A549 (cell line): Measurements from ENCODE around the gene ETV3L. TPM values are rescaled to one million over a fixed set of nuclear protein-coding genes. Genes with fewer than 3 reads are reported as not detected.

ENCODE experiments used
- ATAC-seq, 2 experiments: fragments of 200-7000 bp in 1 of 2; fragments of >200 bp in 1 of 2; cut with Nextera tagmentation in 1 of 2; cut with Tn5 transposase in 1 of 2; 3 replicates each; pipeline versions ENCODE4 v1.8.0 to v1.9.1; 2018 to 2020; ENCODE audit warnings: mild to moderate bottlenecking in 1 of 2, moderate library complexity in 1 of 2
- CTCF ChIA-PET: fragments of 300-600 bp; sonication (Branson Sonifier 250); formaldehyde crosslinking; extraction: SDS; loops from one replicate; lab custom pipeline; 2021; ENCODE audit warnings: antibody characterized with exemption, inconsistent platforms; lab: Yijun Ruan, JAX
- POLR2A ChIA-PET: fragments of 350-600 bp; formaldehyde crosslinking; extraction: SDS; loops from one replicate; lab custom pipeline; 2021; ENCODE audit warnings: antibody characterized with exemption, inconsistent platforms; lab: Yijun Ruan, JAX
- DNase-seq, 2 experiments: peaks; one replicate each; pipeline versions ENCODE4 v3.0.0 to v3.0.0-alpha.2; 2011 to 2016; ENCODE audit warnings: low read depth in 1 of 2, low spot score in 1 of 2
- FAIRE-seq: peaks from 2 replicates; lab custom pipeline; 2011; peaks lifted over from hg19 to GRCh38; lab: Jason Lieb, UNC
- H3K27ac ChIP-seq, 2 experiments: fragments of >200 bp; sonication (Bioruptor Twin); formaldehyde crosslinking; 3 replicates each; pipeline ENCODE4 v1.5.1; 2016 to 2017
- H3K4me1 ChIP-seq: fragments of >200 bp; sonication (Bioruptor Twin); formaldehyde crosslinking; 3 replicates; pipeline ENCODE4 v1.6.1; 2016
- H3K4me2 ChIP-seq: fragments of >200 bp; sonication (Bioruptor Twin); formaldehyde crosslinking; 3 replicates; pipeline ENCODE4 v1.6.1; 2016
- H3K4me3 ChIP-seq: fragments of >200 bp; sonication (Bioruptor Twin); formaldehyde crosslinking; 3 replicates; pipeline ENCODE4 v1.5.1; 2016
- H3K9me3 ChIP-seq: fragments of >200 bp; sonication (Bioruptor Twin); formaldehyde crosslinking; 3 replicates; pipeline ENCODE4 v1.6.1; 2016
- BHLHE40 ChIP-seq: IDR thresholded peaks from 2 replicates; pipeline ENCODE4 v1.6.1; 2012; ENCODE audit warnings: low read depth, low read length, inconsistent platforms
- CBX8 ChIP-seq: fragments of 200-600 bp; sonication (generic); IDR thresholded peaks from 2 replicates; pipeline ENCODE4 v1.6.1; 2016
- CEBPB ChIP-seq, 2 experiments: fragments of >200 bp in 1 of 2; sonication (Bioruptor Twin) in 1 of 2; formaldehyde crosslinking in 1 of 2; IDR thresholded peaks; 2 replicates each; pipeline ENCODE4 v1.6.1; 2012 to 2016
- CHD4 ChIP-seq: fragments of 200-600 bp; sonication (generic); IDR thresholded peaks from 2 replicates; pipeline ENCODE4 v1.6.1; 2016; ENCODE audit warnings: antibody characterized with exemption, mild to moderate bottlenecking, borderline replicate concordance
- CTCF ChIP-seq: fragments of >200 bp; sonication (Bioruptor Twin); formaldehyde crosslinking; IDR thresholded peaks from 3 replicates; pipeline ENCODE4 v1.5.1; 2016
- EP300 ChIP-seq, 2 experiments: fragments of >200 bp; sonication (Bioruptor Twin); formaldehyde crosslinking; IDR thresholded peaks; 2 replicates in 1 of 2; 3 replicates in 1 of 2; pipeline ENCODE4 v1.6.1; 2016 to 2017
- FOSB ChIP-seq: fragments of 250-450 bp; sonication (Bioruptor Pico); IDR thresholded peaks from 2 replicates; pipeline ENCODE4 v1.5.0; 2020; ENCODE audit warnings: mild to moderate bottlenecking, moderate library complexity
- HES2 ChIP-seq: fragments of >200 bp; sonication (Bioruptor Twin); formaldehyde crosslinking; IDR thresholded peaks from 2 replicates; pipeline ENCODE4 v1.6.1; 2016
- HMGXB4 ChIP-seq: fragments of 250-450 bp; sonication (Bioruptor Pico); IDR thresholded peaks from 2 replicates; pipeline ENCODE4 v1.5.0; 2021; ENCODE audit warnings: mild to moderate bottlenecking, moderate library complexity, borderline replicate concordance
- HOXA7 ChIP-seq: fragments of 250-450 bp; sonication (Bioruptor Pico); IDR thresholded peaks from 2 replicates; pipeline ENCODE4 v1.5.0; 2020; ENCODE audit warnings: mild to moderate bottlenecking, moderate library complexity
- JUN ChIP-seq, 2 experiments: fragments of >200 bp; sonication (Bioruptor Twin); formaldehyde crosslinking; IDR thresholded peaks; 2 replicates in 1 of 2; 3 replicates in 1 of 2; pipeline ENCODE4 v1.6.1; 2016 to 2017
- MAX ChIP-seq: IDR thresholded peaks from 2 replicates; pipeline ENCODE4 v1.6.1; 2012
- PHF8 ChIP-seq: fragments of 200-600 bp; sonication (generic); IDR thresholded peaks from 2 replicates; pipeline ENCODE4 v1.6.1; 2016; ENCODE audit warnings: low read depth, mild to moderate bottlenecking, antibody characterized with exemption, moderate library complexity, borderline replicate concordance
- RAD21 ChIP-seq, 2 experiments: fragments of >200 bp in 1 of 2; sonication (Bioruptor Twin) in 1 of 2; formaldehyde crosslinking in 1 of 2; IDR thresholded peaks in 1 of 2; conservative IDR thresholded peaks in 1 of 2; 2 replicates in 1 of 2; 3 replicates in 1 of 2; pipeline ENCODE4 v1.6.1; 2012 to 2018; ENCODE audit warnings: inconsistent platforms in 1 of 2
- RFX5 ChIP-seq: fragments of 450-650 bp; IDR thresholded peaks from 2 replicates; pipeline ENCODE4 v1.7.1; 2014; ENCODE audit warnings: antibody characterized with exemption, mild to moderate bottlenecking, moderate library complexity
- SMC3 ChIP-seq: fragments of >200 bp; sonication (Bioruptor Twin); formaldehyde crosslinking; IDR thresholded peaks from 3 replicates; pipeline ENCODE4 v1.6.1; 2018; ENCODE audit warnings: inconsistent platforms
- TFCP2L1 ChIP-seq: fragments of 250-450 bp; sonication (Bioruptor Pico); IDR thresholded peaks from 2 replicates; pipeline ENCODE4 v1.5.0; 2021; ENCODE audit warnings: mild to moderate bottlenecking
- USF2 ChIP-seq: fragments of 450-650 bp; IDR thresholded peaks from 2 replicates; pipeline ENCODE4 v1.6.1; 2014; ENCODE audit warnings: antibody characterized with exemption
- ZNF302 ChIP-seq: fragments of 250-450 bp; sonication (Bioruptor Pico); IDR thresholded peaks from 2 replicates; pipeline ENCODE4 v1.9.0; 2021; ENCODE audit warnings: inconsistent platforms, mild to moderate bottlenecking, moderate library complexity
- ZSCAN20 ChIP-seq: fragments of 250-450 bp; sonication (Bioruptor Pico); IDR thresholded peaks from 2 replicates; pipeline ENCODE4 v1.8.0; 2022; ENCODE audit warnings: mild to moderate bottlenecking, moderate library complexity
- WGBS: methylation state at CpG from one replicate; pipeline ENCODE4 v1.1.6; 2017; ENCODE audit errors: missing lambda C conversion rate; 5-methylcytosine and 5-hydroxymethylcytosine counted together
- polyA plus RNA-seq, 4 experiments: library from polyadenylated mRNA; depleted of rRNA in 3 of 4; stranded (reverse); fragments of >200 nt; fragmentation: RNase III in 1 of 4; extraction: RNeasy Plus Mini Kit Qiagen cat#74134 plus additional on column Dnase treatment in 1 of 4; gene quantifications; 2 replicates in 3 of 4; 3 replicates in 1 of 4; pipeline ENCODE4 v1.2.3, GENCODE V29; 2011 to 2017

ETV3L gene
- polyA plus RNA-seq, 2 of the 4 experiments (the other 2 are of a cell fraction) = not detected

- Histone ChIP-seq H3K27ac (no peak overlapping the region), H3K4me1 (peaks cover 3% of the 10 kb centered on the region), H3K4me3 (no peak overlapping the region), H3K9me3 (no peaks in the 10 kb centered on the region), H3K4me2 (no peak overlapping the region)
- FAIRE-seq (no peak), DNase-seq (no peak), ATAC-seq (no peak)
- TF ChIP-seq TFCP2L1 (CRISPR knock-in tag) = no peak
- TF ChIP-seq CBX8 = no peak
- no peak for TF ChIP-seq MAX
- TF ChIP-seq RAD21 (conservative IDR thresholded peaks at IDR 0.05 in 1 of 2, IDR thresholded peaks at IDR 0.05 in 1 of 2) = no peak
- TF ChIP-seq FOSB = no peak
- TF ChIP-seq CEBPB (IDR thresholded peaks at IDR 0.05) = no peak
- TF ChIP-seq CHD4 = no peak
- no peak for TF ChIP-seq HES2
- no peak for TF ChIP-seq EP300 (IDR thresholded peaks at IDR 0.05)
- TF ChIP-seq ZNF302 (CRISPR knock-in tag) = no peak
- no peak for TF ChIP-seq BHLHE40
- TF ChIP-seq RFX5 = no peak
- CTCF ChIA-PET = interaction anchor here (5.2 to 6.3 kb wide), 2 partner anchors 13 to 52 kb away, joined by 30 to 51 read pairs; no protein-coding TSS in a partner anchor
- 64% methylated on average over 3 of the region's 3 CpGs for WGBS
- POLR2A ChIA-PET = no interaction called here
Observed at GRCh38 chr1:157142765-157143423, 43.3 kb upstream of the ETV3L start.

GRCh38 chr1:157142201-157142600 is 42.6 kb upstream of the ETV3L start:
- H3K9me3 ChIP-seq = no peaks in the 10 kb centered on the region
- no peak overlapping the region for H3K27ac ChIP-seq
- 45% methylated on average over 2 of the region's 2 CpGs for WGBS
- no peak overlapping the region for H3K4me2 ChIP-seq
- ChIA-PET CTCF (interaction anchor here (0.8 to 6.3 kb wide), 3 partner anchors 13 to 52 kb away, joined by 4 to 51 read pairs (median 30); no protein-coding TSS in a partner anchor), POLR2A (no interaction called here)
- ATAC-seq = no peak
- no peaks in the 10 kb centered on the region for H3K4me1 ChIP-seq
- TF ChIP-seq CTCF = no peak
- TF ChIP-seq ZSCAN20 = no peak
- TF ChIP-seq HMGXB4 (CRISPR knock-in tag) = no peak
- no peak for TF ChIP-seq SMC3
- no peak for TF ChIP-seq JUN (IDR thresholded peaks at IDR 0.05)
- no peak for TF ChIP-seq HOXA7
- no peak overlapping the region for H3K4me3 ChIP-seq
- no peak for FAIRE-seq
- DNase-seq = no peak

- no peak overlapping the region for H3K27ac ChIP-seq
- FAIRE-seq (no peak), DNase-seq (no peak), ATAC-seq (no peak)
- no peak overlapping the region for H3K4me2 ChIP-seq
- peaks cover 8% of the 10 kb centered on the region for H3K4me1 ChIP-seq
- 88% methylated on average over 4 of the region's 4 CpGs for WGBS
- TF ChIP-seq USF2 (no peak), PHF8 (no peak)
- ChIA-PET CTCF (interaction anchor here (0.6 to 6.3 kb wide), 7 partner anchors 13 to 67 kb away, joined by 3 to 51 read pairs (median 3); no protein-coding TSS in a partner anchor), POLR2A (no interaction called here)
- H3K9me3 ChIP-seq = no peaks in the 10 kb centered on the region
- no peak overlapping the region for H3K4me3 ChIP-seq
Observed at GRCh38 chr1:157141212-157141855, 41.7 kb upstream of the ETV3L start.
